GM18517 (cell line): Measurements from ENCODE around the gene LRRTM4.

Experiments used
- ATAC-seq: cut with Tn5 transposase; IDR thresholded peaks from one replicate; pipeline ENCODE4 v1.9.1; 2021; ENCODE audit warnings: mild to moderate bottlenecking, moderate library complexity; ENCODE audit not compliant: unreplicated experiment

The LRRTM4 gene

GRCh38 chr2:77521931-77522470 is at the start of gene LRRTM4:
Gene LRRTM4, minus strand, starts transcription at chr2:77522376.
- no peak for ATAC-seq

- ATAC-seq = no peak
Observed at GRCh38 chr2:77571545-77571944, 49.4 kb upstream of the LRRTM4 start.

- no peak for ATAC-seq
Observed at GRCh38 chr2:77567723-77568122, 45.5 kb upstream of the LRRTM4 start.

GRCh38 chr2:77566582-77566981 is 44.4 kb upstream of the LRRTM4 start:
- no peak for ATAC-seq

- ATAC-seq = no peak
Observed at GRCh38 chr2:77566131-77566530, 44.0 kb upstream of the LRRTM4 start.

GRCh38 chr2:77552956-77553355 is 30.8 kb upstream of the LRRTM4 start:
- ATAC-seq = no peak

GRCh38 chr2:77538031-77538430 is 15.9 kb upstream of the LRRTM4 start:
- ATAC-seq = no peak

- ATAC-seq = no peak
Observed at GRCh38 chr2:77522888-77523287, 712 bp upstream of the LRRTM4 start.

GRCh38 chr2:77521548-77521891 is 656 bp downstream of the LRRTM4 start:
- no peak for ATAC-seq

- ATAC-seq = no peak
Observed at GRCh38 chr2:77520641-77521547, 1.3 kb downstream of the LRRTM4 start.

GRCh38 chr2:77519888-77520506 is 2.2 kb downstream of the LRRTM4 start:
- ATAC-seq = no peak

- no peak for ATAC-seq
Observed at GRCh38 chr2:77519164-77519887, 2.9 kb downstream of the LRRTM4 start.

GRCh38 chr2:77518311-77518710 is 3.9 kb downstream of the LRRTM4 start:
- no peak for ATAC-seq

- no peak for ATAC-seq
Observed at GRCh38 chr2:77513191-77513590, 9.0 kb downstream of the LRRTM4 start.

- no peak for ATAC-seq
Observed at GRCh38 chr2:77512507-77512906, 9.7 kb downstream of the LRRTM4 start.

GRCh38 chr2:77508511-77508910 is 13.7 kb downstream of the LRRTM4 start:
- no peak for ATAC-seq

- ATAC-seq = no peak
Observed at GRCh38 chr2:77507657-77508056, 14.5 kb downstream of the LRRTM4 start.

- no peak for ATAC-seq
Observed at GRCh38 chr2:77488141-77488540, 34.0 kb downstream of the LRRTM4 start.

- ATAC-seq = no peak
Observed at GRCh38 chr2:77487074-77487803, 34.9 kb downstream of the LRRTM4 start.

GRCh38 chr2:77484026-77484425 is 38.1 kb downstream of the LRRTM4 start:
- no peak for ATAC-seq

GRCh38 chr2:77479895-77480294 is 42.3 kb downstream of the LRRTM4 start:
- ATAC-seq = no peak
